NCI-H1092 (cell line): Measurements from ENCODE around the gene UIMC1.
"Not testable (repeated sequence)": the region's sequence is repeated elsewhere in the genome, so short reads cannot be mapped to it uniquely, and the experiment has no call there.

Source experiments
- DNase-seq: peaks from one replicate; lab custom pipeline; 2025; lab: John Stamatoyannopoulos, UW

Gene UIMC1

GRCh38 chr5:177005619-177006264 lies 837 bp downstream of the UIMC1 start:
- no peak for DNase-seq

DNA sequence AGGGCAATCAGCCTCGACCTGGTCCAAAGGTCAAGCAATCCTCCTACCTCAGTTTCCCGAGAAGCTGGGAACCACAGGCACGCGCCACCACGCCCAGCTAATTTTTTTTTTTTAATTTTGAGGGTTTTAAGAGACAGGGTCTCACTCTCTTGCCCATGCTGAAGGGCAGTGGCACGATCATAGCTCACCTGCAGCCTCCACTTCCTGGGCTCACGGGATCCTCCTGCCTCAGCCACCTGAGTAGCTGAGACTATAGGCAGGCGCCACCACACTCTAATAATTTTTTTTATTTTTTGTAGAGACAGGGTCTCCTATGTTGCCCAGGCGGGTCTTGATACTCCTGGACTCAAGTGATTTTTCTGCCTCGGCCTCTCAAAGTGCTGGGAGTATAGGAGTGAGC lies 1.6 kb downstream of the UIMC1 start:
- DNase-seq = no peak

- no peak for DNase-seq
Measured at GRCh38 chr5:177003649-177004048, 2.9 kb downstream of the UIMC1 start.

- not testable (repeated sequence) for DNase-seq
Measured at GRCh38 chr5:176999526-176999925, 7.1 kb downstream of the UIMC1 start.

- no peak for DNase-seq
Measured at GRCh38 chr5:176998828-176999227, 7.8 kb downstream of the UIMC1 start.

- DNase-seq = no peak
Measured at GRCh38 chr5:176996780-176997179, 9.8 kb downstream of the UIMC1 start.

- no peak for DNase-seq
Measured at GRCh38 chr5:176995896-176996767, 10.4 kb downstream of the UIMC1 start.

DNA sequence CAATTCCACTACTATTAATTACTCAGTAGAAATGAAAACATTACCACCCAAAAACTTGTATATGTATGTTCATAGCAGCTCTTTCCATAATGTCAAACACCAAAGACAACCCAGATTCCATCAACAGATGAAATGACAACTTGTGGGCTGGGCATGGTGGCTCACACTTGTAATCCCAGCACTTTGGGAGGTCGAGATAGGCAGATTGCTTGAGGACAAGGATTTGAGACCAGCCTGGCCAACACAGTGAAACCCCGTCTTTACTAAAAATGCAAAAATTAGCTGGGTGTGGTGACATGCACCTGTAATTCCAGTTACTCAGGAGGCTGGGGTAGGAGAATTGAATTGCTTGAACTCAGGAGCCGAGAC lies 11.5 kb downstream of the UIMC1 start:
- no peak for DNase-seq

GRCh38 chr5:176994460-176995121 lies 12.0 kb downstream of the UIMC1 start:
- DNase-seq = no peak

DNA sequence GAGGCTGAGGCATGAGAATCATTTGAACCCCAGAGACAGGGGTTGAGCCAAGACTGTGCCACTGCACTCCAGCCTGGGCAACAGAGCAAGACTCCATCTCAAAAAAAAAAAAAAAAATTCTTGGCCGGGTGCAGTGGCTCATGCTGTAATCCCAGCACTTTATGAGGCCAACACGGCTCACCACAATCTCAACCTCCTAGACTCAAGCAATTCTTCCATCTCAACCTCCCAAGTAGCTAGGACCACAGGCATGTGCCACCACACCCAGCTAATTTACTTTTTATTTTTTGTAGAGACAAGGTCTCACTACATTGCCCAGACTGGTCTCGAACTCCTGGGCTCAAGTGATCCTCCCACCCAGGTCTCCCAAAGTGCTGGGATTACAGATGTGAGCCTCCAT lies 13.5 kb downstream of the UIMC1 start:
- DNase-seq = not testable (repeated sequence)

GRCh38 chr5:176987583-176987982 lies 19.0 kb downstream of the UIMC1 start:
- no peak for DNase-seq

- no peak for DNase-seq
Measured at GRCh38 chr5:176986280-176986679, 20.3 kb downstream of the UIMC1 start.

DNA sequence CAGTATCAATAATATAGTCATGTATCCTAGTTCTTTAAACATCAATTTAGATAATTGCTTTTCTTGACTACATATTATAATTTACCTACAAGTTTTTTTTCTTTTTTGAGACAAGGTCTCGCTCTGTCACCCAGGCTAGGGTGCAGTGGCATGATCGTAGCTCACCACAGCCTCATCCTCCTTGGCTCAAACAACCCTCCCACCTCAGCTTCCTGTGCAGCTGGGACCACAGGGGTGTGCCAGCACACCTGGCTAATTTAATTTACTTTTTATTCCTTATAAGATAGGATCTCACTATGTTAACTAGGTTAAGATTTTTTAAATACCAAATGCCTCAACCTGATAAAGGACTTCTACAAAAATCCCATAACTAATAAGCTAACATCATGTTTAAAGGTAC lies 21.1 kb downstream of the UIMC1 start:
- DNase-seq = no peak

DNA sequence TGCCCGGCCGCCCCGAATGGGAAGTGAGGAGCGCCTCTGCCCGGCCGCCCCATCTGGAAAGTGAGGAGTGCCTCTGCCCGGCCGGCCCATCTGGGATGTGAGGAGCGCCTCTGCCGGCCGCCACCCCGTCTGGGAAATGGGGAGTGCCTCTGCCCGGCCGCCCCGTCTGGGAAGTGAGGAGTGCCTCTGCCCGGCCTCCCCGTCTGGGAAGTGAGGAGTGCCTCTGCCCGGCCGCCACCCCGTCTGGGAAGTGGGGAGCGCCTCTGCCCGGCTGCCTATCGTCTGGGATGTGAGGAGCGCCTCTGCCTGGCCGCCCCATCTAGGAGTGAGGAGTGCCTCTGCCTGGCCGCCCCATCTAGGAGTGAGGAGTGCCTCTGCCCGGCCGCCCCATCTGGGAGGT lies 22.4 kb downstream of the UIMC1 start:
- DNase-seq = not testable (repeated sequence)

- not testable (repeated sequence) for DNase-seq
Measured at GRCh38 chr5:176983593-176983992, 23.0 kb downstream of the UIMC1 start.

DNA sequence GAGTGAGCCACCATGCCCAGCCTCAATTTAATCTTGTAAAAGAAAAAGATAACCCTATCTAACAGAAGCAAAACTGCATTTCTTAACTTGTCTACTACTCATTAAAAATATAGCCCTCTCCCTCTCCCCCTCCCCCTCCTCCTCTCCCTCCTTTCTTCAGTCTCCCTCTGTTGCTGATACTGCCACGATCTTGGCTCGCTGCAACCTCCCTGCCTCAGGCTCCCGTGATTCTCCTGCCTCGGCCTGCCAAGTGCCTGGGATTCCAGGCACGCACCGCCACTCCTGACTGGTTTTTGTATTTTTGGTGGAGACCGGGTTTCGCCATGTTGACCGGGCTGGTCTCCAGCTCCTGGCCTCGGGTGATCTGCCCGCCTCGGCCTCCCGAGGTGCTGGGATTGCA lies 23.5 kb downstream of the UIMC1 start:
- DNase-seq = not testable (repeated sequence)

DNA sequence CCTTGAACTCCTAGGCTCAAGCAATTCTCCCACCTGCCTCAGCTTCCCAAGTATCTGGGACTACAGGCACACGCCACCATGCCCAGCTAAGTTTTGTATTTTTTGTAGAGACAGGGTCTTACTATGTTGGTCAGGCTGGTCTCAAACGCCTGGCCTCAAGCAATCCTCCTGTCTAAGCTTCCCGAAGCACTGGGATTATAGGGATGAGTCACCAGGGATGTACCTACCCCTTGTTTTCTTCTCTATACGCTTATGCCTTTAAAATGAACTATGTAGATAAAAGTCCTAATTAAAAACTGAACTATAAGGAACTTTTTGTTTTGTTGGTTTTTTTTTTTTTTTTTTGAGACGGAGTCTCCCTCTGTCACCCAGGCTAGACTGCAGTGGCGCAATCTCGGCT lies 25.8 kb downstream of the UIMC1 start:
- no peak for DNase-seq

- DNase-seq = no peak
Measured at GRCh38 chr5:176979669-176980068, 26.9 kb downstream of the UIMC1 start.

DNA sequence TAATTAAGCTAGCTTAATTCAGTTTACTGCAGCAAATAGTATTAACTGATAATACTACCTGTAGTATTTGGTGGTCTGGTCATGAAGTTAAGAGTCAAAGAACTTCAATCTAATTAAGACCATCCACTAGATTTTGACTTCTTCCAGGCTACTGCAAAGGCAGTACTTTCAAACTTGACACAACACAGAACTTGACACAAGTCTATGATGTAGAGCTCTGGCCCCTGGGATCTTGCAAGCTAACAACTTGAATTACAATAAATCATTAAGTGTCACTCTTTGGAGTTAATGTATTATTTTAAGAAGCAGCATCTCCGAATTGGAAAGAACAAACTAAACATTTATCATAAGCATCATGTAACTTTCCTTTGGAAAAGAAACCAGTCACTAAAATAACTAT lies 40.9 kb downstream of the UIMC1 start:
- DNase-seq = no peak

GRCh38 chr5:176959051-176959450 lies 47.5 kb downstream of the UIMC1 start:
- no peak for DNase-seq

DNA sequence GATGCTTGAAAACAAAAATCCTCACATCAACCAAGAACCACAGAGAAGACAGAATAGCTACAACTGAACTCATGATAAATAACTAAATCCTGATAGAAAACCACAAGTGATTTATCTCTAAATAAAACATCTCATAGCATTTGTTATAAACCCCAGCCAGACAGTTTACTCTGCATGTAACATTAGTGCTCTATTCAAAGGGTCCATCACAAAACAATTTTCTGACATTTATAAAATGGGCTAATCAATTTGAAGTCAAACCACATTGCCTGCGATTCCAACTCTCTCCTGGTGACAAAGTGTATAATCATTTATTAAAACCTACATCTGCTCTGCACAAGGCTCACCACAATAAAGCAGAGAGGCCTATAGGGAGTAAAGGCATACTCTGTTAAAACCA lies 49.8 kb downstream of the UIMC1 start:
- no peak for DNase-seq

DNA sequence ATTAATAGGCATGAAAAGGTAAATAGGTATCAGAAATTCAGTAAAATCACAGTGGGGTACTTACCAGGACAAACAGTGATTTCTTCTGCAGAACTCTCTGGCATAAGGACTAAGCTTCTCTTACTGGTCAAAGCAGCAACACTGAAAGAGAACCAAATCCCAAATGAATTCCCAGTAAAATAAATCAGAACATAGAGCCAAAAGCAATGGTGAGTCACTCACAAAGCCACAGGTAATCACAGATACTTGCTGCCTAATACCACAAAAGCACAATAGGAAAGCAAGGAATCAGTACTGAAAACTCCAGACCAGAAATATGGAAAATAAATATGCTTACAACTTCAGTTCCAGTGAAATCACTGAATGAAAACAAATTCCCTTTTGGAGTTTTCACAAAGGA lies 50.7 kb downstream of the UIMC1 start:
- DNase-seq = no peak

GRCh38 chr5:176954050-176954449 lies 52.5 kb downstream of the UIMC1 start:
- no peak for DNase-seq
